ENCODE data around the gene WDR76.

DNA sequence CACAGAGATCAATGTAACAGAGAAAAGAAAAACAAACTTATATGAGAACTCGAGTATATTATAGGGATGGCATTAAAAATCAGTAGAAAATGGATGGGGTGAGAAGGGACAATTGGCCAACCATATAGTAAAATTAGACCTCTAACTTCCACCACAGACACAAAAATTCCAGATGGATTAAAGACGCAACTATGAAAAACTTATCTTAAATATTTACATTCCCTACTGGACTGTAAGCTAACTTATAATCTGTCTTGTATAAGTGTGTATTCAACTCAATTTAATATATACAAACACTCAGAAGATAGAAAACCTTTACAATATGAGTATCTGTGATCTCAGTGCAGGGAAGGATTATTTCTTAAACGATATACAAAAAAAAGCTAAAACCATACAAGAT, 5.3 kb upstream of the WDR76 start:
- TF ChIP-seq, protein P1, sequence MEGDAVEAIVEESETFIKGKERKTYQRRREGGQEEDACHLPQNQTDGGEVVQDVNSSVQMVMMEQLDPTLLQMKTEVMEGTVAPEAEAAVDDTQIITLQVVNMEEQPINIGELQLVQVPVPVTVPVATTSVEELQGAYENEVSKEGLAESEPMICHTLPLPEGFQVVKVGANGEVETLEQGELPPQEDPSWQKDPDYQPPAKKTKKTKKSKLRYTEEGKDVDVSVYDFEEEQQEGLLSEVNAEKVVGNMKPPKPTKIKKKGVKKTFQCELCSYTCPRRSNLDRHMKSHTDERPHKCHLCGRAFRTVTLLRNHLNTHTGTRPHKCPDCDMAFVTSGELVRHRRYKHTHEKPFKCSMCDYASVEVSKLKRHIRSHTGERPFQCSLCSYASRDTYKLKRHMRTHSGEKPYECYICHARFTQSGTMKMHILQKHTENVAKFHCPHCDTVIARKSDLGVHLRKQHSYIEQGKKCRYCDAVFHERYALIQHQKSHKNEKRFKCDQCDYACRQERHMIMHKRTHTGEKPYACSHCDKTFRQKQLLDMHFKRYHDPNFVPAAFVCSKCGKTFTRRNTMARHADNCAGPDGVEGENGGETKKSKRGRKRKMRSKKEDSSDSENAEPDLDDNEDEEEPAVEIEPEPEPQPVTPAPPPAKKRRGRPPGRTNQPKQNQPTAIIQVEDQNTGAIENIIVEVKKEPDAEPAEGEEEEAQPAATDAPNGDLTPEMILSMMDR (IDR thresholded peaks at IDR 0.05) = no peak
- TF ChIP-seq POLR2AphosphoS5 (IDR thresholded peaks at IDR 0.05) (no peak), EP300 (IDR thresholded peaks at IDR 0.05) (no peak), POLR2A (IDR thresholded peaks at IDR 0.05) (no peak)

Measured in sigmoid colon (tissue), 4 donors.